Mesenchymal stem cell (in vitro differentiated cells and primary cell): ENCODE results near the gene KLF16.
A peak's percentile ranks its signal among the peaks of the same experiment; 100 is the strongest.

Experiments
- DNase-seq: peaks from one replicate; pipeline ENCODE4 v3.0.0-alpha.2; 2013
- H2AFZ ChIP-seq: one replicate; pipeline ENCODE4 v1.6.1; 2013; ENCODE audit warnings: low read depth, mild to moderate bottlenecking, control low read depth, inconsistent platforms, low read length, moderate library complexity
- H2AK5ac ChIP-seq: 2 replicates; pipeline ENCODE4 v1.6.1; 2013; ENCODE audit warnings: low read length, moderate library complexity, mild to moderate bottlenecking, inconsistent platforms; ENCODE audit not compliant: severe bottlenecking
- H2BK120ac ChIP-seq: one replicate; pipeline ENCODE4 v1.6.1; 2013; ENCODE audit warnings: low read depth, mild to moderate bottlenecking, inconsistent platforms, low read length, moderate library complexity
- H2BK12ac ChIP-seq, 2 experiments: one replicate each; pipeline ENCODE4 v1.6.1; 2013; ENCODE audit warnings: inconsistent platforms in 2 of 2, low read length in 2 of 2, mild to moderate bottlenecking in 2 of 2, moderate library complexity in 2 of 2, control low read depth in 1 of 2
- H2BK15ac ChIP-seq: one replicate; pipeline ENCODE4 v1.6.1; 2013; ENCODE audit warnings: mild to moderate bottlenecking, low read depth, inconsistent platforms; ENCODE audit not compliant: poor library complexity, severe bottlenecking
- H2BK5ac ChIP-seq: 2 replicates; pipeline ENCODE4 v1.6.1; 2013; ENCODE audit warnings: low read depth, mild to moderate bottlenecking, low read length, control low read depth, inconsistent platforms; ENCODE audit not compliant: poor library complexity, severe bottlenecking
- H3K14ac ChIP-seq, 2 experiments: one replicate each; pipeline ENCODE4 v1.6.1; 2013; ENCODE audit warnings: inconsistent platforms in 2 of 2, low read length in 2 of 2, control low read depth in 1 of 2, mild to moderate bottlenecking in 1 of 2, moderate library complexity in 1 of 2
- H3K18ac ChIP-seq, 2 experiments: one replicate each; pipeline ENCODE4 v1.6.1; 2013; ENCODE audit warnings: inconsistent platforms in 2 of 2, low read length in 2 of 2, control low read depth in 1 of 2, low read depth in 1 of 2, mild to moderate bottlenecking in 1 of 2
- H3K23ac ChIP-seq, 2 experiments: one replicate each; pipeline ENCODE4 v1.6.1; 2013; ENCODE audit warnings: inconsistent platforms in 2 of 2, low read length in 2 of 2, mild to moderate bottlenecking in 2 of 2, moderate library complexity in 2 of 2, control low read depth in 1 of 2
- H3K27ac ChIP-seq: 2 replicates; pipeline ENCODE4 v1.5.1; 2013; ENCODE audit warnings: mild to moderate bottlenecking, moderate library complexity, low read length, control low read depth, inconsistent platforms; ENCODE audit not compliant: poor library complexity, severe bottlenecking
- H3K27me3 ChIP-seq, 2 experiments: 2 replicates each; pipeline versions ENCODE4 v1.6.1 to v1.7.0; 2013; ENCODE audit warnings: low read length in 2 of 2, mild to moderate bottlenecking in 2 of 2, moderate library complexity in 2 of 2, control low read depth in 1 of 2, inconsistent platforms in 1 of 2; ENCODE audit not compliant: control insufficient read depth in 1 of 2, insufficient read depth in 1 of 2
- H3K36me3 ChIP-seq, 2 experiments: 2 replicates each; pipeline versions ENCODE4 v1.6.1 to v1.7.0; 2013; ENCODE audit warnings: low read length in 2 of 2, control low read depth in 1 of 2, inconsistent platforms in 1 of 2, low read depth in 1 of 2, mild to moderate bottlenecking in 1 of 2; ENCODE audit not compliant: insufficient read depth in 2 of 2, control insufficient read depth in 1 of 2
- H3K4ac ChIP-seq, 2 experiments: one replicate each; pipeline ENCODE4 v1.6.1; 2013; ENCODE audit warnings: inconsistent platforms in 2 of 2, low read length in 2 of 2, mild to moderate bottlenecking in 2 of 2, moderate library complexity in 2 of 2, control low read depth in 1 of 2, low read depth in 1 of 2
- H3K4me1 ChIP-seq: 2 replicates; pipeline ENCODE4 v1.6.1; 2013; ENCODE audit warnings: low read depth, low read length, control low read depth; ENCODE audit not compliant: control insufficient read depth, insufficient read depth
- H3K4me2 ChIP-seq: 2 replicates; pipeline ENCODE4 v1.6.1; 2013; ENCODE audit warnings: low read length, mild to moderate bottlenecking, inconsistent platforms; ENCODE audit not compliant: poor library complexity, severe bottlenecking
- H3K4me3 ChIP-seq, 2 experiments: 2 replicates each; pipeline versions ENCODE4 v1.5.1 to v1.7.0; 2013; ENCODE audit warnings: low read length in 2 of 2, mild to moderate bottlenecking in 2 of 2, control low read depth in 1 of 2, low read depth in 1 of 2; ENCODE audit not compliant: insufficient read depth in 1 of 2
- H3K79me1 ChIP-seq: replicated peaks from 2 replicates; pipeline ENCODE4 v1.6.1; 2013; ENCODE audit warnings: mild to moderate bottlenecking, control low read depth, low read length, inconsistent platforms; ENCODE audit not compliant: poor library complexity, severe bottlenecking
- H3K9ac ChIP-seq: 2 replicates; pipeline ENCODE4 v1.7.0; 2013; ENCODE audit warnings: mild to moderate bottlenecking, low read length, moderate library complexity
- H3K9me3 ChIP-seq: 2 replicates; pipeline ENCODE4 v1.7.0; 2013; ENCODE audit warnings: mild to moderate bottlenecking, low read length; ENCODE audit not compliant: control insufficient read depth
- H4K8ac ChIP-seq: one replicate; pipeline ENCODE4 v1.6.1; 2013; ENCODE audit warnings: inconsistent platforms, mild to moderate bottlenecking, low read length, moderate library complexity
- H4K91ac ChIP-seq: one replicate; pipeline ENCODE4 v1.6.1; 2013; ENCODE audit warnings: mild to moderate bottlenecking, low read length, inconsistent platforms
- WGBS: methylation state at CpG from one replicate; pipeline ENCODE4 v1.1.7; 2013; ENCODE audit warnings: mixed read lengths; 5-methylcytosine and 5-hydroxymethylcytosine counted together

Gene KLF16

DNA sequence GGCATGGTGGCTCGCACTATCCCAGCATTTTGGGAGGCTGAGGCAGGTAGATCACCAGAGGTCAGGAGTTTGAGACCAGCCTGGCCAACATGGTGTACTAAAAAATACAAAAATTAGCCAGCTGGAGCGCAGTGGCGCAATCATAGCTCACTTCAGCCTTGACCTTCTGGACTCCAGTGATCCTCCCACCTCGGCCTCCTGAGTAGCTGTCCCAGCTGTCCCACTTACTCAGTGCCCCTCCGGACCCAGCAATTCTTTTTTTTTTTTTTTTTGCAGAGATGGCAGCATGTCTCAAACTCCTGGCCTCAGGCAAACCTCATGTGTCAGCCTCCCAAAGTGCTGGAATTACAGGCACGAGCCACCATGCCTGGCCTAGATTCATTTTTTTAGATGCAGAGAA, 39.5 kb upstream of the KLF16 start:
- peaks cover 0 to 9% of the 10 kb centered on the region in 2 experiments for H3K36me3 ChIP-seq
- peak overlapping the region; percentile 49 for H3K9ac ChIP-seq
- no peak overlapping the region for H3K14ac ChIP-seq
- H2BK15ac ChIP-seq, result no peak overlapping the region
- H2AFZ ChIP-seq, result no peak overlapping the region
- no peak overlapping the region for H4K8ac ChIP-seq
- no peaks in the 10 kb centered on the region for H3K9me3 ChIP-seq
- H3K79me1 ChIP-seq, result no peaks in the 10 kb centered on the region
- no peak overlapping the region for H3K18ac ChIP-seq
- no peak overlapping the region for H3K4me3 ChIP-seq
- no peak overlapping the region for H2BK120ac ChIP-seq
- H2AK5ac ChIP-seq, result no peak overlapping the region
- no peak overlapping the region for H2BK12ac ChIP-seq
- no peak overlapping the region for H4K91ac ChIP-seq
- H3K27me3 ChIP-seq, result no peaks in the 10 kb centered on the region
- H3K4me2 ChIP-seq, result no peak overlapping the region
- no peak overlapping the region for H3K4ac ChIP-seq
- no peak overlapping the region for H3K23ac ChIP-seq
- no peak overlapping the region for H3K27ac ChIP-seq
- 89% methylated on average over 6 of the region's 6 CpGs for WGBS
- DNase-seq, result no peak
- H2BK5ac ChIP-seq, result no peak overlapping the region
- peaks cover 17% of the 10 kb centered on the region for H3K4me1 ChIP-seq

DNA sequence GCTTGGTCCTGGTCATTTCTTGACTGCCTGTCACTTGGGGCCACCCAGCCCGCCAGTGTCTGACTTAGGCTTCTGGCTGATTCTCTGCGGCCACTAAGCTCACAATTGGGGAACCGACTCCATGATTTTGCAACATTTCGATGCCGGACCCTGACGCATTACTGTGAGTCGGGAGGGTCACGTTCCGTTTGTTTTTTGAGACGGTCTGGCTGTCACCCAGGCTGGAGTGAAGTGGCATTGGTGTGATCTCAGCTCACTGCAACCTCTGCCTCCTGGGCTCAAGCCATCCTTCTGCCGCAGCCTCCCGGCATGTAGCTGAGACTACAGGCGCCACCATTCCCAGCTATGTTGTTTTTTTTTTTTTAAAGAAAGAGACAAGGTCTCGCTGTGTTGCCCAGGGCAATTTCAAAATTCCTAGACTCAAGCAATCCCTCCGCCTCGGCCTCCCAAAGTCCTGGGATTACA, 38.6 kb upstream of the KLF16 start:
- Histone ChIP-seq H3K9ac (no peak overlapping the region), H3K14ac (no peak overlapping the region), H2BK5ac (no peak overlapping the region), H2BK12ac (no peak overlapping the region), H2BK120ac (no peak overlapping the region), H3K4me2 (no peak overlapping the region), H3K36me3 (no peaks in the 10 kb centered on the region), H3K27ac (no peak overlapping the region), H3K4me1 (peaks cover 14% of the 10 kb centered on the region), H3K27me3 (no peaks in the 10 kb centered on the region), H2AK5ac (no peak overlapping the region), H4K91ac (no peak overlapping the region), H3K9me3 (no peaks in the 10 kb centered on the region), H3K18ac (no peak overlapping the region), H2AFZ (no peak overlapping the region), H2BK15ac (no peak overlapping the region), H3K4me3 (no peak overlapping the region), H3K23ac (no peak overlapping the region), H3K4ac (no peak overlapping the region), H3K79me1 (no peaks in the 10 kb centered on the region), H4K8ac (no peak overlapping the region)
- no peak for DNase-seq
- 95% methylated on average over 16 of the region's 16 CpGs for WGBS

DNA sequence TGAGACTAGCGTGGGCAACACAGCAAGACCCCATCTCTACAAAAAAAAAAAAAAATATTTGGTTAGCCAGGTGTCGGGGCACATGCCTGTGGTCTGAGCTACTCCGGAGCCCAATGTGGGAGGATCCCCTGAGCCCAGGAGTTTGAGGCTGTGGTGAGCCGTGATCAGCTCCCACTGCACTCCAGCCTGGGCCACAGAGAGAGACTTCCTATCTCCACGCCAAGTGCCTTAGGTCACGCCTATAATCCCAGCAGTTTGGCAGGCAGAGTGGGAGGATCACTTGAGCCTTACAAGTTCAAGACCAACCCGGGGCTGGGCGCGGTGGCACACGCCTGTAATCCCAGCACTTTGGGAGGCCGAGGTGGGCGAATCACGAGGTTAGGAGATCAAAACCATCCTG, 33.1 kb upstream of the KLF16 start:
- no peak overlapping the region for H2AFZ ChIP-seq
- 91% methylated on average over 13 of the region's 13 CpGs for WGBS
- no peak overlapping the region for H2BK15ac ChIP-seq

DNA sequence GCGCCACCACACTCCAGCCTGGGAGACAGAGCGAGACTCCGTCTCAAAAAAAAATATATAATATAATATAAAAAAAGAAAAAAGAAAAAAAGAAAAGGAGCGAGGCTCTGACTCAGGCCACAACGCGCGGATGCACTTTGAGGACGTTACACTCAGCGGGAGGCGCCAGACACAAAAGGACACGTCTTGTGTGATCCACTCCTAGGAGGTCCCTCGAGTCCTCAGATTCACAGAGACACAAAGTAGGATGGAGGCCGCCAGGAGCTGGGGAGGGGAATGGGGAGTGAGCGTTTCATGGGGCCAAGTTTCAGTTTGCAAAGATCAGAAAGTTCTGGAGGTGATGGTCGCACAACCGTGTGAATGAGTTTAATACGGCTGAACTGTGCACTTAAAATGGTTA, 30.4 kb upstream of the KLF16 start:
- peaks cover 8% of the 10 kb centered on the region for H3K4me1 ChIP-seq
- H3K4me2 ChIP-seq, result no peak overlapping the region
- no peak overlapping the region for H3K23ac ChIP-seq
- no peak overlapping the region for H2BK12ac ChIP-seq
- no peak overlapping the region for H3K27ac ChIP-seq
- no peaks in the 10 kb centered on the region for H3K36me3 ChIP-seq
- no peak overlapping the region for H2BK120ac ChIP-seq
- DNase-seq, result no peak
- 87% methylated on average over 14 of the region's 17 CpGs for WGBS
- H3K4ac ChIP-seq, result no peak overlapping the region
- H3K79me1 ChIP-seq, result no peaks in the 10 kb centered on the region
- H2BK5ac ChIP-seq, result no peak overlapping the region
- H2BK15ac ChIP-seq, result no peak overlapping the region
- H3K9ac ChIP-seq, result no peak overlapping the region
- no peak overlapping the region for H3K18ac ChIP-seq
- H3K4me3 ChIP-seq, result no peak overlapping the region
- no peak overlapping the region for H2AK5ac ChIP-seq
- H4K8ac ChIP-seq, result no peak overlapping the region
- H2AFZ ChIP-seq, result peak overlapping the region; percentile 62
- H3K9me3 ChIP-seq, result no peaks in the 10 kb centered on the region
- no peak overlapping the region for H3K14ac ChIP-seq
- H3K27me3 ChIP-seq, result no peaks in the 10 kb centered on the region
- no peak overlapping the region for H4K91ac ChIP-seq

More for the DNA sequence above, 33.1 kb upstream of the KLF16 start:
- no peak overlapping the region for H2BK5ac ChIP-seq
- no peak overlapping the region for H3K9ac ChIP-seq
- H3K4ac ChIP-seq, result peak overlapping the region in 1 of 2 experiments; percentile 79
- no peak overlapping the region for H2BK120ac ChIP-seq
- no peak overlapping the region for H4K8ac ChIP-seq
- no peaks in the 10 kb centered on the region for H3K9me3 ChIP-seq
- H4K91ac ChIP-seq, result peak overlapping the region; percentile 92
- H3K36me3 ChIP-seq, result no peaks in the 10 kb centered on the region
- no peak overlapping the region for H3K4me3 ChIP-seq
- no peak overlapping the region for H3K4me2 ChIP-seq
- no peak for DNase-seq
- no peak overlapping the region for H2AK5ac ChIP-seq
- H3K4me1 ChIP-seq, result peaks cover 8% of the 10 kb centered on the region
- peak overlapping the region in 1 of 2 experiments; percentile 66 for H3K18ac ChIP-seq
- H3K27me3 ChIP-seq, result no peaks in the 10 kb centered on the region
- H3K79me1 ChIP-seq, result no peaks in the 10 kb centered on the region
- H3K27ac ChIP-seq, result no peak overlapping the region
- no peak overlapping the region for H3K14ac ChIP-seq
- peak overlapping the region; percentile 69 to 90 for H2BK12ac ChIP-seq
- no peak overlapping the region for H3K23ac ChIP-seq
